PC-3 (cell line): Measurements from ENCODE around the gene MCRIP1.

Source experiments
- EZH2 ChIP-seq: fragments of 300-600 bp; sonication (generic); IDR thresholded peaks from one replicate; pipeline ENCODE4 v1.6.1; 2017; ENCODE audit warnings: antibody characterized with exemption, mild to moderate bottlenecking, low read length; ENCODE audit not compliant: unreplicated experiment
- TF ChIP-seq, protein P1 (sequence below): fragments of 300-600 bp; sonication (generic); conservative IDR thresholded peaks from 2 replicates; pipeline ENCODE4 v1.5.1; 2017; ENCODE audit warnings: antibody characterized with exemption, low read depth, mild to moderate bottlenecking, low read length

DNA sequence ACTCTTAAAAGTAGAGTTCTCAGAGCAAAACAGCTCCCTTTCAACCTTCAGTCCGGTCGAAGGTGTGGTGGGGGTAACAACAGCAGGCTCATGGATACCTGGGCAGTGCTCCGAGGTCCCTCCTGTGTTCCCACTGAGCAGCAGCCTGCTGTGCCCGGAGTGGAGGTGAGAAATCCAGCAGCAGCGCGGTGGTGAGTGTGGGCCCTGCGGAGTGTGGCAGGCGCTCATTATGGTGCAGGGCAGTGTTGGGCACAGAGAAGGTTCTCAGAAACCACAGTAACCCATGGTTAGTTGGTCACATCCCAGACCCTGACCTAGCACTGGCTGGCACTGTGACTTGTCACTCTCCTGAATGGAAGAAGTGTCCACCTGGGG, 32.3 kb upstream of the MCRIP1 start:
- TF ChIP-seq, protein P1, sequence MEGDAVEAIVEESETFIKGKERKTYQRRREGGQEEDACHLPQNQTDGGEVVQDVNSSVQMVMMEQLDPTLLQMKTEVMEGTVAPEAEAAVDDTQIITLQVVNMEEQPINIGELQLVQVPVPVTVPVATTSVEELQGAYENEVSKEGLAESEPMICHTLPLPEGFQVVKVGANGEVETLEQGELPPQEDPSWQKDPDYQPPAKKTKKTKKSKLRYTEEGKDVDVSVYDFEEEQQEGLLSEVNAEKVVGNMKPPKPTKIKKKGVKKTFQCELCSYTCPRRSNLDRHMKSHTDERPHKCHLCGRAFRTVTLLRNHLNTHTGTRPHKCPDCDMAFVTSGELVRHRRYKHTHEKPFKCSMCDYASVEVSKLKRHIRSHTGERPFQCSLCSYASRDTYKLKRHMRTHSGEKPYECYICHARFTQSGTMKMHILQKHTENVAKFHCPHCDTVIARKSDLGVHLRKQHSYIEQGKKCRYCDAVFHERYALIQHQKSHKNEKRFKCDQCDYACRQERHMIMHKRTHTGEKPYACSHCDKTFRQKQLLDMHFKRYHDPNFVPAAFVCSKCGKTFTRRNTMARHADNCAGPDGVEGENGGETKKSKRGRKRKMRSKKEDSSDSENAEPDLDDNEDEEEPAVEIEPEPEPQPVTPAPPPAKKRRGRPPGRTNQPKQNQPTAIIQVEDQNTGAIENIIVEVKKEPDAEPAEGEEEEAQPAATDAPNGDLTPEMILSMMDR = no peak
- no peak for TF ChIP-seq EZH2
